Neuronal stem cell (in vitro differentiated cells): ENCODE data around the gene AP5M1.

Experiments
- DNase-seq: peaks from one replicate; pipeline ENCODE4 v3.0.0-alpha.2; 2013; ENCODE audit warnings: low spot score
- H2AFZ ChIP-seq: one replicate; pipeline ENCODE4 v1.6.1; 2013; ENCODE audit warnings: mild to moderate bottlenecking, low read length, inconsistent platforms
- H2AK5ac ChIP-seq: 2 replicates; pipeline ENCODE4 v1.6.1; 2013; ENCODE audit warnings: low read depth, mild to moderate bottlenecking, inconsistent platforms, low read length, moderate library complexity, mixed read lengths
- H2BK120ac ChIP-seq: 2 replicates; pipeline ENCODE4 v1.6.1; 2013; ENCODE audit warnings: low read depth, mild to moderate bottlenecking, inconsistent platforms, low read length, moderate library complexity, mixed read lengths
- H2BK12ac ChIP-seq: one replicate; pipeline ENCODE4 v1.6.1; 2013; ENCODE audit warnings: low read length, inconsistent platforms
- H2BK15ac ChIP-seq: 2 replicates; pipeline ENCODE4 v1.6.1; 2013; ENCODE audit warnings: mild to moderate bottlenecking, low read length, inconsistent platforms, mixed read lengths
- H2BK5ac ChIP-seq: one replicate; pipeline ENCODE4 v1.6.1; 2013; ENCODE audit warnings: inconsistent platforms, mild to moderate bottlenecking, low read length, moderate library complexity
- H3K14ac ChIP-seq: one replicate; pipeline ENCODE4 v1.6.1; 2013; ENCODE audit warnings: low read length, inconsistent platforms
- H3K18ac ChIP-seq: 2 replicates; pipeline ENCODE4 v1.6.1; 2013; ENCODE audit warnings: low read length, inconsistent platforms
- H3K23ac ChIP-seq: 2 replicates; pipeline ENCODE4 v1.6.1; 2013; ENCODE audit warnings: low read depth, mild to moderate bottlenecking, mixed read lengths, low read length, inconsistent platforms; ENCODE audit not compliant: poor library complexity
- H3K27ac ChIP-seq: replicated peaks from 3 replicates; pipeline ENCODE4 v1.5.1; 2013; ENCODE audit warnings: low read length, inconsistent platforms
- H3K27me3 ChIP-seq, 3 experiments: 2 replicates each; pipeline ENCODE4 v1.6.1; 2013; ENCODE audit warnings: low read length in 3 of 3, mild to moderate bottlenecking in 2 of 3, inconsistent platforms in 1 of 3, low read depth in 1 of 3, mixed read lengths in 1 of 3, moderate library complexity in 1 of 3; ENCODE audit not compliant: control insufficient read depth in 3 of 3, insufficient read depth in 3 of 3
- H3K36me3 ChIP-seq, 2 donors: replicated peaks in 1 of 2; 2 replicates each; pipeline ENCODE4 v1.6.1; 2013; ENCODE audit warnings: low read length in 2 of 2; ENCODE audit not compliant: control insufficient read depth in 2 of 2, insufficient read depth in 2 of 2
- H3K4ac ChIP-seq: 2 replicates; pipeline ENCODE4 v1.6.1; 2013; ENCODE audit warnings: inconsistent platforms, mild to moderate bottlenecking, low read length, moderate library complexity
- H3K4me1 ChIP-seq, 2 donors: 1 replicate in 1 of 2; 2 replicates in 1 of 2; pipeline ENCODE4 v1.6.1; 2013; ENCODE audit warnings: low read length in 2 of 2, low read depth in 1 of 2; ENCODE audit not compliant: control insufficient read depth in 2 of 2, insufficient read depth in 1 of 2
- H3K4me2 ChIP-seq: one replicate; pipeline ENCODE4 v1.6.1; 2013; ENCODE audit warnings: mild to moderate bottlenecking, low read length, inconsistent platforms; ENCODE audit not compliant: insufficient read depth, poor library complexity, severe bottlenecking
- H3K4me3 ChIP-seq, 2 donors: 2 replicates each; pipeline ENCODE4 v1.5.1; 2013; ENCODE audit warnings: low read length in 2 of 2, mild to moderate bottlenecking in 2 of 2, inconsistent platforms in 1 of 2, moderate library complexity in 1 of 2
- H3K79me1 ChIP-seq: one replicate; pipeline ENCODE4 v1.6.1; 2013; ENCODE audit warnings: low read depth, mild to moderate bottlenecking, inconsistent platforms, low read length, moderate library complexity
- H3K9ac ChIP-seq: one replicate; pipeline ENCODE4 v1.6.1; 2013; ENCODE audit warnings: mild to moderate bottlenecking, low read depth, low read length, inconsistent platforms; ENCODE audit not compliant: poor library complexity
- H3K9me3 ChIP-seq, 2 donors: replicated peaks in 1 of 2; 2 replicates each; pipeline versions ENCODE3 to v1.6.1; 2013; ENCODE audit warnings: low read length in 2 of 2, mild to moderate bottlenecking in 2 of 2, inconsistent platforms in 1 of 2, low read depth in 1 of 2, mixed read lengths in 1 of 2, moderate library complexity in 1 of 2; ENCODE audit not compliant: control insufficient read depth in 2 of 2, insufficient read depth in 1 of 2
- H4K8ac ChIP-seq: one replicate; pipeline ENCODE4 v1.6.1; 2013; ENCODE audit warnings: low read depth, mild to moderate bottlenecking, inconsistent platforms, low read length, moderate library complexity
- H4K91ac ChIP-seq: one replicate; pipeline ENCODE4 v1.6.1; 2013; ENCODE audit warnings: low read length, low read depth, mild to moderate bottlenecking, inconsistent platforms; ENCODE audit not compliant: poor library complexity
- WGBS, 2 donors: extraction: QIAGEN DNeasy Blood & Tissue Kit; methylation state at CpG; one replicate each; pipeline ENCODE4 v1.1.7; 2013; ENCODE audit warnings: missing lambda C conversion rate in 2 of 2, mixed read lengths in 1 of 2; ENCODE audit not compliant: insufficient read length in 2 of 2, insufficient replicate concordance in 1 of 2; ENCODE audit errors: extremely low coverage in 2 of 2; 5-methylcytosine and 5-hydroxymethylcytosine counted together

Gene AP5M1

DNA sequence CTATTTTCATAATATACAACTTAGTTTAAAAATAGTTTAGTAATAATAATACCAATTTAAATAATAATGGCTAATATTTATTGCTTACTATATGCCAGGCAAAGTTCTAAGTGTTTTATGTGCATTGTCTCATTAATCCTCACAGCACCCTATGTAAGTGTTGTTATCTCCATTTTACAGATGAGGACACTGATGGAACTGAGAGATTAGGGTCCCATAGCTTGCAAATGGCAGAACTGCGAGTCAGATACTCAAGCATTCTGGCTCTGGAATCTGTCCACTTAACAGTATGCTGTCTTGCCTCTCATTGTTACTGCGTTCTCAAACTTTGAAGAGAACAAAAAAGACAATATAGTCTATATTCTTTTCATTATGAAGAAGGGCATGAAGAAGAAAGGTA is 19.0 kb downstream of the AP5M1 start:
- no peak overlapping the region for H2BK15ac ChIP-seq
- no peak overlapping the region for H3K27ac ChIP-seq
- H2BK120ac ChIP-seq: no peak overlapping the region
- peaks cover 8 to 11% of the 10 kb centered on the region in 2 donors for H3K4me1 ChIP-seq
- H4K8ac ChIP-seq: no peak overlapping the region
- H2AK5ac ChIP-seq: no peak overlapping the region
- H3K18ac ChIP-seq: no peak overlapping the region
- H3K4me2 ChIP-seq: no peak overlapping the region
- H3K36me3 ChIP-seq: peaks cover 2 to 76% of the 10 kb centered on the region in 2 donors
- no peak overlapping the region for H4K91ac ChIP-seq
- H2BK12ac ChIP-seq: no peak overlapping the region
- no peaks in the 10 kb centered on the region for H3K9me3 ChIP-seq
- DNase-seq: no peak
- WGBS, 2 donors: no CpG with 5 or more reads among the region's 2 CpGs
- no peak overlapping the region for H3K4me3 ChIP-seq
- H2BK5ac ChIP-seq: no peak overlapping the region
- no peak overlapping the region for H2AFZ ChIP-seq
- H3K79me1 ChIP-seq: no peaks in the 10 kb centered on the region
- H3K23ac ChIP-seq: no peak overlapping the region
- H3K9ac ChIP-seq: no peak overlapping the region
- no peak overlapping the region for H3K4ac ChIP-seq
- no peak overlapping the region for H3K14ac ChIP-seq
- H3K27me3 ChIP-seq: no peaks in the 10 kb centered on the region

DNA sequence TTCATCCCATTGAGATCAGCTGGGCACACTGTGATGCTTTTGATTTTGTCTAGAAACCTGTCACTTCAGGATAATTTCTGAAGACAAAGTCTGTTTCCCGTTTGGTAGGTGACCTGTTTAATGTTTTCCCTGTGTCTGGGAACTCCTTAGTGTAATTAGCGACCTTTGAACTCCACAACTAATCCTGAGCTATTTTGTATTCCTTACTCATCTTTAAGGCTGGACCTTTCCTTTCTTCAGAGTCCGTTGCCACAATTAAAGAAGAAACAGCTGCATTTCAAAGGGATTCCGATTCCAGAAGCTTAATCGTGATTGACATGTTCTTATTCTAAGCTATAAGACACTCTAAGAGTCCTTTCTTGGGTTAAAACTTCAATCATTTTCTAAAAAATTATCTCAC is 22.0 kb downstream of the AP5M1 start:
- Histone ChIP-seq H4K8ac (no peak overlapping the region), H3K4ac (no peak overlapping the region), H3K9me3 (no peaks in the 10 kb centered on the region), H3K4me1 (peaks cover 10 to 11% of the 10 kb centered on the region in 2 donors), H3K14ac (no peak overlapping the region), H3K18ac (no peak overlapping the region), H2AFZ (no peak overlapping the region), H3K36me3 (peaks cover 0 to 50% of the 10 kb centered on the region in 2 donors), H2BK120ac (no peak overlapping the region), H4K91ac (no peak overlapping the region), H2AK5ac (no peak overlapping the region), H3K4me2 (peak overlapping the region; percentile 31), H3K79me1 (no peaks in the 10 kb centered on the region), H2BK12ac (no peak overlapping the region), H3K27ac (peak overlapping the region; percentile 30), H2BK5ac (no peak overlapping the region), H3K4me3 (no peak overlapping the region), H3K9ac (no peak overlapping the region), H3K23ac (no peak overlapping the region), H2BK15ac (no peak overlapping the region), H3K27me3 (no peaks in the 10 kb centered on the region)
- peak; percentile 70 for DNase-seq
- WGBS, 2 donors: no CpG with 5 or more reads among the region's 5 CpGs

- no peak overlapping the region for H3K14ac ChIP-seq
- no peak overlapping the region for H4K8ac ChIP-seq
- peak overlapping the region; percentile 26 for H3K27ac ChIP-seq
- H2BK15ac ChIP-seq: no peak overlapping the region
- H3K23ac ChIP-seq: no peak overlapping the region
- H3K27me3 ChIP-seq: no peaks in the 10 kb centered on the region
- H2BK120ac ChIP-seq: no peak overlapping the region
- DNase-seq: peak; percentile 60
- no peak overlapping the region for H2AK5ac ChIP-seq
- peaks cover 0 to 38% of the 10 kb centered on the region in 2 donors for H3K36me3 ChIP-seq
- no peak overlapping the region for H3K4me3 ChIP-seq
- H4K91ac ChIP-seq: no peak overlapping the region
- peaks cover 10 to 11% of the 10 kb centered on the region in 2 donors for H3K4me1 ChIP-seq
- no peak overlapping the region for H3K18ac ChIP-seq
- no peak overlapping the region for H3K4me2 ChIP-seq
- H2BK12ac ChIP-seq: no peak overlapping the region
- no peak overlapping the region for H3K4ac ChIP-seq
- no peak overlapping the region for H3K9ac ChIP-seq
- no peak overlapping the region for H2BK5ac ChIP-seq
- no peak overlapping the region for H2AFZ ChIP-seq
- no CpG with 5 or more reads among the region's 6 CpGs for WGBS, 2 donors
- no peaks in the 10 kb centered on the region for H3K9me3 ChIP-seq
- H3K79me1 ChIP-seq: no peaks in the 10 kb centered on the region
Observed at GRCh38 chr14:57291692-57292647, 23.2 kb downstream of the AP5M1 start.
